Activated CD8-positive, alpha-beta memory T cell treated with anti-CD3 and anti-CD28 coated beads for 4 hours (primary cell): ENCODE measurements around the gene CALR3.
"Not testable (repeated sequence)": the region's sequence is repeated elsewhere in the genome, so short reads cannot be mapped to it uniquely, and the experiment has no call there.

Experiments used
- DNase-seq, 2 donors: peaks; one replicate each; pipeline ENCODE4 v3.0.0-alpha.2; 2020; ENCODE audit warnings: low read depth in 2 of 2

CALR3 gene

DNA sequence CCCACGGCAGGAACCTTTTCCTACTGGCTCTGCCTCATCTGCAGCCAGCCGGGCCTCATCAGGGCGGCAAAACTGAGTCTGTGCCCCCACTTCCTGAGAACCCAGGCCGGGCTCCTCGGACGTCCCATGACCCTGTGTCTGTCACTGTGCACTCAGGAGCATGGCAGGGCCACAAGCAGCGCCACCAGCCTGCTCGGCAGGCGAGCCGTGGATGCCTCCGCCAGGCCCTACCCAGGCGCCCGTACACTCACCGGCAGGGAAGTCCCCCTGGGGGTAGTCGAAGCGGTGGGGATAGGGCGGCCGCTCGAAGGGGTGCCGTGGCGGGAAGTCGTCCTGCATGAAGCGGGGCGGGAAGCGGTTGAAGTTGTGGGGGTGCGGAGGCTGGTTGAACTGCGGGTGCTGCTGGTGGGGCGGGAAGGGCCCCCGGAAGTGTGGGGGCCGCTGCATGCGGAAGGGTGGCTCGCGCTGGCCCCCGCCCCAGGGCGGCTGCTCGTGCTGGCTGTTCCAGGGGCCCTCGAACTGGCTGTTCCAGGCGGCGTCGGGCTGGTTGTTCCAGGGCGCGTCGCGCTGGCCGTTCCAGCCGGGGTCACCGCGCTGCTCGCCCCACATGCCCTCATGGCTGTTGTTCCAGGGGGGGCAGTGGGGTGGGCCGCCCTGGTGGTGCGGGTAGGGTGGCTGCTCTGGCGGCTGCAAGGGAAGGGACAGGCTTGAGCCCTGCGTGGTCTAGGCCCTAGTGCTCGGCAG lies 29.2 kb upstream of the CALR3 start:
- DNase-seq, result no peak

DNA sequence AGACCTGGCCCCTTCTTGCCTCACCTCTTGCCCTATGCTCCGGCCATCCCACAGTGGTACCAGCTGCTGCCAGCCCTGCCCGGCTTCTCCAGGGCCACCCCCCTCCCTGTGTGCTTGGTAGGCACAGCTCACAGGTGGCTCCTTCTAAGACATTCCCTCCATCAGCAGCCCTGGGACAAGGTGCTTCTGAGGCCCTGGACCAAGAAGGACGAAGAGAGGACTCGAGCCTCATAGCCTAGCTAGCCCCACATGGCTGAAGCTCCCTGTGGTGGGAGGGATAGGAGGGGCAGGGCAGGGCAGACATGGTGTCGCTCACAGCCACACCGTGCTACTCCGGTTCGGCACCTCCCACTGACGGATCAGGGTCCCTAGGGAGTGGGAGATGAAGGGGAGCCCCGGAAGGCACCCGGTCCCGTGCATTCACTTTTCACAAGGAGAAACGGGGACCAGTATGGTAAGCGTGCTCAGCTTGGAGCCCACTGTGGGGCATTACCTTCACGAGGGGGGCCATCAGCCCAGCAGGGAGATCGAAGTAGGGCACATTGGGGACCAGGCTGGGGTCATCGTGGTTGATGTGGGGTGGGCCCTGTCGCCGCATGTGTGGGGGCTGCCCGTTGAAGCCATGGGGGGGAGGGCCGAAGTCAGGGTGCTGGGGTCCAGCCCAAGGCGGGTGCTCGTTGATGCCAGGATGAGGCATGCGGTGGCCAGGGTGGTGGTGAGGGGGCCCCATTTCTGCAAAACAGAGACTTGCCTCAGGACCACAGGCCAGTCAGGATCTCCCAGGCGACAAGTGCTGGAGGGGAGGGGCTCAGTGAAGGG lies 26.8 kb upstream of the CALR3 start:
- DNase-seq, result no peak

DNA sequence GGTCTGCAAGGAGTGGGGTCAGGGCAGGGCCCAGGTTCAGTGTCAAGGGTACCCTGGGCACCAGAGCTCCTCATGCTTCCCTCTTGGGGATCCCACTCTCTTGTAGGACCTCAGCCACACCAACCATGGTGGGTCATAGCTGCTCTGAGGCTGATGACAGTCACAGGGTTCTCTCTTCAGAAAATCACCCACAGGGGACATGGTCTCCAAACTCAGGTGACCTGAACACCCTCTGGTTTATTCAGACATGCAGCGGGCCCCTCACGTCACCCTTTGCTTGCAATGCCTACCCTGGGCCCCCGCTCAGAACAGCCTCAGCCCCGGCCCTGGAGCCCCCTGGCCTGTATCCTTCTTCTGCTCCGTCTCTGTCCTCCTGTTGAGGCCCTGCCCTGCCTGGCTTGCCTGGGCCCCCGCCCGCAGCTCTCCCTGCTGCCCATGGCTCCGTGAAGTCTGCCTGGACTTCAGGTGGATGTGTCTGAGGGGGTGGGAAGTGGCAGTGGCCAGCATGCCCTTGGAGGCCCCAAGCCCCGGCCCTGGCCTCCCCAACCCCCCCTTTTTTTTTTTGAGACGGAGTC lies 25.8 kb upstream of the CALR3 start:
- DNase-seq, result no peak

DNA sequence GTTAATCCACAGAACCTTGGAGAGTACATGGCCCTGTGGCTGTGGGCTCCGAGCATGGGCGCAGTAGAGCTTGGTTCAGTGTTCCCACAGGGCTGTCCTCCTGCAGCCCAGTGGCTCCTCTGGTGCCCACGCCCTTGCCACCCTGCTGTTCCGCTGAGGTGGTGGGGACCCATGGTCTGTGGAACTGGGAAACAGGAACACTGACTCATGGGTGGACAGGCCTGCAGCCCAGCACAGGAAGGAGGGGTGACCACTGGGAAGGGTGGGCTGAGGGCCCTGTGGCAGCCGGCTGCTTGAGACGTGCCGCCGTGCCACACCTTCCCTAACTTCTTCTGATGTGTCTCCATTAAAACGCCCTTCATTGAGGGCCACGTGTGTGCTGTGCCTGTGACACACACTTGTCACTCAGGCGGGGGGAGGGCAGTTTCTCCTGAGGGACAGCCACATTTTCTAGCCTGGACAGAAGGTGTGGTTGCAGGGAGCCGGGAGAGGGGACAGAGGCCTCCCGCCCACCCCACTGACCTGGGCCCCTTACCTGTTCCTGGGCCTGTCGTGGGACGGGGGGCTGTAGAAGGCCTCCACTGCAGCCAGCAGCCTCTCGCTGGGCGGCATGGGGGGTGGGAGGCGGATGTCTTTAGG lies 25.1 kb upstream of the CALR3 start:
- DNase-seq, result no peak

DNA sequence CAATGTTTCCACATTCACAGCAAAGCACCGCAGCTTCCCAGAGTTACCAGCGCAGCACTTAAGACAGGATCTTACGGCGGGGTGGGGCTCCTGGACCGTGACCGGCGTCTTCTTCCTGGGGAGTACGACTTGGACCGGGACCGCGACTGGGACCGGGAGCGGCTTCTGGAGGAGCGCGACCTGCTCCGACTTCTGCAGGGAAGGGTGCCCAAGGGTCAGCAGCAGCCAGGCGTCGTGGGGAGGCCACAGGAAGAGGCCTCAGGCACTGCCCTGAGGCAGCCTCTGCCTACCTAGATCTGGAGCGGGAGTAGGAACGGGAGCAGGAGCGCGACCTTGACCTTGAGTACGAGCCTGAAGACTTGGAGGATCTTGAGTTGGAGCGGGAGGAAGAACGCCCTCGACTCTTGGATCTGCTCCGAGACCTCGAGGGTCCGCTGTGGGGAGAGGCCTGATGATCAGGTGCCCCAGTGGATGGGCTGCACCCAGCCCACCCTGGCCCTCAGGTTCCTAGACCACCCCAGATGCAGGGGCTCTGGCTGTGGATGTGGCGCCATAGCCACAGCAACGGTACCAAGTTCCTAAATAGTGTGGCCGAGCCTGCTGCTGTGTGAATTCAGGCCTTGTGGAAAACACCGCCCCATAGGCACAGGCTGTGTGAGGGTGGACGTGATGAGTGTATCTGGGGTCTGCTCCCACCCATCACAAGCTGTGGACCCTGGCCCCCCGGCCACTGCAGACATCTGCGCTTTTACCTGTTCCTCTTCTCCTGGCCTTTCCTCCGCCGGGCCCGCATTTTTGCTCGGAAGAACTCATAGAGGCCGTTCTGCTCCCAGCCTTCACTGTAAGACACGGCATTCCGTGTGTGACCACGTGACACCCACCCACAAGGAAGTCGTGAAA lies 24.4 kb upstream of the CALR3 start:
- no peak for DNase-seq

DNA sequence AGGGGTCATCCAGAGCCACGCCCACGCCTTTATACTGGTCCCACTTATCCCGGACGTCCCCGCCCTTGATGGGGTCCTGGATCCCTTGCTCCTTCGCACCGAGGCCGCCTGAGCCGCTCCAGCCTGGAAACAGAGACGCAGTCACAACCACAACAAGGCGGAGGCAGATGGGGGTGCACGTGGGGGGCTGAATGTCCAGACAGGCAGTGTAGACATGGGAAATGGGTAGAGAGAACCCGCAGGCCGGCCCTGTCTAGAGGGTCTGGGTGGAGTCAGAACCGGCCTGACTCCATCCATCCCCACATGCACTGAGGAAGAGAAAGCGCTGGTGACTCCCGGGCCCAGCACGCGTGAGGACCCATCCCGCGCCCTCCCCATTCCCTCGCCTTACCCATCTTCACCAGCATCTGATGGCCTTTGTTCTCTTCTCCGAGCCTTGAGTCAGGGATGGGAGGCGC lies 23.3 kb upstream of the CALR3 start:
- DNase-seq, result no peak

DNA sequence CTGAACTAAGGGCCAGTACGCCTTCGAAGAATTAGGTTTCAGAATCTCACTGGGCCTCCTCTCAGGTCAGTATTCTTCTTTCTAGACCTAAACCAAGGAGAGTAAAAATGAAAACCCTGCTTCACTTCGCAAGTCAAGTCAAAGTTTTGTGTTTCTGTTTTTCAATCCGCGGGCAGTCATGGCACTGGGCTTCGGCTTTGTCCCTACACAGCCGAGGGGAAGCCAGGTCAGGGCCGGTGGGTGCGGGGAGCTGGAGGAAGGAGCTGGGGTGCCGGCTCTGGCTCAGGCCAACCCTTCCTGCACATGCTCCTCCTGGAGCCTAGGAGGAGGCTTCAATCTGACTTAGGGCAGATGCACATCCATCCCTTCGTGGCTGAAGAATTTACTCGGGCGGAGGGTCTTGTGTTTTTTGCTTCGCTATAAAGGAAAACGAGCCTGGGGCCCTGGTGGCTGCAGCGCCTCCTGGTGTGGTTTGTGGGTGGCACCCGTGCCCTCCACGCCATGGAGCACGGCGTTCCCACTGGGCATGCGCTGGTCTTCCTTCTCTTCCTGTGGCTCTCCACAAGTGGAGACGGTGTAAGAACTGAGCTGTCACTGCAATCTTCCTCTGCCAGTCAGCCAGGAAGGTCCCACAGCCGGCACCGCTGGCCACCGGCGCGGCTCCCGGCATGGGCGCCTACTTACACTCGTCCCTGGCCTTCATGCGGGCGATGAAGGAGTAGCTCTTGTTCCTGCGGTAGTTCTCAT lies 22.7 kb upstream of the CALR3 start:
- DNase-seq, result no peak

DNA sequence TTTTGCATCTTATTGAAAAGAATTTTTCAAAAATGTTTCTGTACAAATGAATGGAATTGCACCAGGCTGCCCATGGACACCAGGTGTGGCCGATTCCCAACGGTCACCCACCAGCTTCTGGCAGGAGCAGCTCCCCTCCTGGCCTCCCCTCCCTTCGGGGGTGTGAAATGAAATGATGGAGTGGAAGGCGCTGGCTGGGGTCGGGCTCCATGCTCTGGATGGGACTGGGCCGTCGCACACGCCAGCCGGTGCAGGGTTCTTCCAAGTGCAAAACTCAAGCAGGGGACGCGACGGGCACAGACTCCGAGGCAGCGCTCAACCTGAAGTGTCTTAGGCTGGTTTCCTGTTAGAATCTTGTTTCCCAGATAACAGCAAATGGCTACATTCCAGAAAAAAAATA lies 22.1 kb upstream of the CALR3 start:
- DNase-seq, result no peak

DNA sequence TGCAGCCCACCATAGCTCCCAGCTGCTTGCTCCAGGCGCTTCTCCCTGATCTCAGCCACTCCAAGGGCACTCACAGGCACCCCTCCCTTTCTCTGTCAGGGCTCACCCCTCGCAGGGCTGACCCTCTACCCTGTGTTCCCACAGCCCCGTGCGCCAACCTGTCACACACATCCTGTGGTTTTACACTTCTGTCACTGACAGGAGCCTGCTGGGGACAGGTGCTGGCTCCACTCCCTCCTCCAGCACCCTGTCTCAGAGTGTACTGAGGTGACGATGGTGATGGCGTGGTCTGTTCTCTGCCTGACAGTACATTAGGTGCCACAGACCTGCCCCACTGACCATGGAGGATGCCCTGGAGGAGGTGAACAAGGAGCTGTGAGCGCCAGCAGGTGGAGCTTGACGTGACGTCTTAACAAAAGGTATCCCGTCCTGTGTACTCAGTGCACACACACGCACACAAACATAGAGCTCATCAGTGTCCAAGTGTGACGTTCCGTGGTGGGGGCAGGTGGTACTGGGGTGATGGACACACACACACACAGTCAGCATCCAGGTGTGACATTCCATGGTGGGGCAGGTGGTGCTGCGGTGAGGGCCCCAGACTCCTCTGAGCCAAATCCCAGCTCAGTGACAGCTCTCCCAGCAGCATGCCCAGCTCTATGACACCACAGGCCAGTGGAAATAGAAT lies 21.1 kb upstream of the CALR3 start:
- DNase-seq, result no peak

DNA sequence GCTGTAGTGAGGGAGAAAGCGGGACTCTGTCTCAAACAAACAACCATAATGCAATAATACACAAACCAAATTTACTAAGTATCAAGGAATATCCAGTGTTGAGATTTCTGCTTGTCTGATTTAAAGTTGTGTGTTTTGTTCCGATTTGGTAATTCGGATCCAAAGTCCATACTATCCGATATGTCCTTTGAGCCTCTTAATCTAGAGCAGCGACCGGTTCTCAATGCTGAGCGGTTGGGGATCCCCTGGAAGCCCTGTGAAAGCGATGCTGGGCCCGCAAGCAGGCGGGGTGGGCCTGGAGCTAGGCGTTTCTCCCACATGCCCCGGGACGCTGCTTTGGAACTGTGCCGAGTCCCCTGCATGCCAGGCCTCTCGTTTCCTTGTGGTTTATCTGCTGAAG lies 20.4 kb upstream of the CALR3 start:
- no peak for DNase-seq

DNA sequence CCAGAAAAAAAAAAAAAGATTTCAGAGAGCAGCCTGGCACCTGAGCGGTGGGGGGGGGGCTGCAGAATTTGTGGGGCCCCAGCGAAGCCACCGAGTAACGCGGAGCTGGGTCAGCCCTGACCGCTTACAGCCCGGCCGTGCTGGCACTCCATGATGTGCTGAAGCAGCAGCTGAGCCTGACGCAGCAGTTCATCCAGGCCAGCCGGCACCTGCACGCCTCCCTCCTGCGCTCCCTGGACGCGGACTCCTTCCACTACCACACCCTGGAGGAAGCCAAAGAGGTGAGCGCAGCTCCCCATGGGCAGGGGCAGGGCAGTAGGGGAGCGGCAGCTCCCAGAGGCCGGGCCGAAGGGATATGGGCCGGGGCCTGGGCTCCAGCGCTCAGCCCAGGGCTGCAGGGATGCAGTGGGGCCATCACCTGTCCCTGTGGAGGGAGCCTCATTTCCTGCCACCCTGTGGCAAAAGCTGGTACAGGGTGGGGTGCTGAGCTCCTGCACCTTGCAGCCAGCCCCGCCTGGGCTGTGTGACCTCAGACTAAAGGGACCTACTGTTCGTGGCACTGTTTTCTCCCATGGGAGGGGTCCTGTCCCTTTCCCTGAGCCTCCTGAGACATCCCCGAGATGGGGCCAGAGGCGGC lies 18.5 kb upstream of the CALR3 start:
- DNase-seq, result no peak

DNA sequence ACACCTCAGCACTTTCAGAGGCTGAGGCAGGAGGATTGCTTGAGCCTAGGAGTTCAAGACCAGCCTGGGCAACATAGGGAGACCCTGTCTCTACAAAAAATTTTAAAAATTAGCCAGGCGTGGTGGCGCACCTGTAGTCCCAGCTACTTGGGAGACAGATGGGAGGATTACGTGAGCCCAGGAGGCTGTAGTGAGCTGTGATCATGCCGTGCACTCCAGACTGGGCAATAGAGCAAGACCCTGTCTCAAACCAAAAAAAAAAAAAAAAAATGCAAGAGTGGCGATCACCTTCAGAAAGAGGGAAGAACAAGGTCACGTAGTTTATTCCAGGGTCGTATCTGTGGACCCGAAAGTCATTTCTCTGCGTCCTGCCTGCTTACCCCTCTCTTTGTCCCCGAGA lies 16.6 kb upstream of the CALR3 start:
- DNase-seq, result not testable (repeated sequence)

DNA sequence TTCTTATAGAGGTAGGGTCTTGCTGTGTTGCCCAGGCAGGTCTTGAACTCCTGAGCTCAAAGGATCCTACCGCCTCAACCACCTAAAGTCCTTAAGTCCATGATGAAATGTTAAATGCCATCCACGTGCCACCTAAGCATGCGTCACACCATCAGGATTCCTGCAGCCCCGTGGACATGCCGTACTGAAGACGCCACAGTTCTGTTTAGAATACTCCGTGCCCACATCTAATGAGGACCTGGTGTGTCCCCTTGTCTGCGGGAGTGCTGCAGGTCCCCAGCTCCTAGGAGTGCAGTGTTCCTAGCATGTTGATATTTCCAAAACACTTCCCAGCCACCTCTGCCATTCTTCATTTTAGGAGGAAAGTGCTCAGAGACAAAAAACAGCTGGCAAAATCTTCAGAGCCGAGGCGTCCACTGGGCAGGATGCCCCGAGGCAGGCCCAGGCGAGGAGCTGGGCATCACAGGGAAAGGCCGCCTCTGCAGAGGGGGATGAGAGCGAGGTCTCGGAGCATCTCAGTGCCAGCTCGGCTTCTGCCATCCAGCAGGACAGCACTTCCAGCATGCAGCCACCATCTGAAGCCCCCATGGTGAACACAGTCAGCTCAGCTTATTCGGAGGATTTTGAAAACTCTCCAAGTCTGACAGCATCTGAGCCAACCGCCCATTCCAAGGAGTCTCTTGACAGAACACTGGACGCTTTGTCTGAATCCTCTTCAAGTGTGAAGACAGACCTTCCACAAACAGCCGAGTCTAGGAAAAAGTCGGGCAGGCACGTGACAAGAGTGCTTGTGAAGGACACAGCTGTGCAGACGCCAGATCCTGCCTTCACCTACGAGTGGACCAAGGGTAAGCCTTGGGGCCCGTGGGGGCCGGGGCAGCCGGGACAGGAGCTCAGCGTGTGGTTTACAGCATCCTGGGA lies 13.4 kb upstream of the CALR3 start:
- no peak for DNase-seq

DNA sequence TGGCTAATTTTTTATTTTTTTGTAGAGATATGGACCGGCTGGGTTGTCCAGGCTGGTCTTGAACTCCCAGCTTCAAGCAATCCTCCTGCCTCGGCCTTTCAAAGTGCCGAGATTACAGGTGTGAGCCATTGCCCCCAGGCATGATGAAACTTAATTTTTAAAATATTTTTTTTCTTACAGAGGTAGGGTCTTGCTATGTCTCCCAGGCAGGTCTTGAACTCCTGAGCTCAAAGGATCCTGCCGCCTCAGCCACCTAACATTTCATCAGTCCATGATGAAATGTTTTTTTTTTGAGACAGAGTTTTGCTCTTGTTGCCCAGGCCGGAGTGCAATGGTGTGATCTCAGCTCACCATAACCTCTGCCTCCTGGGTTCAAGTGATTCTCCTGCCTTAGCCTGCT lies 12.6 kb upstream of the CALR3 start:
- no peak for DNase-seq

DNA sequence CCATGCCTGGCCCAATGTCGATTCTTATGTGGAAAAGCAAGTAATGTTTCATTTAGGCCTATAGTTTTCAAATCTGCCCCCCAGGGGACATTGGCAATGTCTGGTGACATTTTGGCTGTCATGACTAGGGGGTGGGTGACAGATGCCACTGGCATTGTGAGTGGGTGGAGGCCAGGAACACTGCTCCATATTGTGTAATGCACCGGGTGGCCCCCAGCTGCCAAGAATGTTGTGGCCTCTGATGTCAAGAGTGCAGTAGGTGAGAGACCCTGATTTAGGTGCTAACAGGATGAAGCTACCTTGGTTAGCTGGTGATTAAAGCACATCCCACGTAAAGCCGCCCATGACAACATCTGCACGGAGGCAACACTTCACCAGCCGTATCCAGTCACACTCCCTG lies 11.0 kb upstream of the CALR3 start:
- no peak for DNase-seq

DNA sequence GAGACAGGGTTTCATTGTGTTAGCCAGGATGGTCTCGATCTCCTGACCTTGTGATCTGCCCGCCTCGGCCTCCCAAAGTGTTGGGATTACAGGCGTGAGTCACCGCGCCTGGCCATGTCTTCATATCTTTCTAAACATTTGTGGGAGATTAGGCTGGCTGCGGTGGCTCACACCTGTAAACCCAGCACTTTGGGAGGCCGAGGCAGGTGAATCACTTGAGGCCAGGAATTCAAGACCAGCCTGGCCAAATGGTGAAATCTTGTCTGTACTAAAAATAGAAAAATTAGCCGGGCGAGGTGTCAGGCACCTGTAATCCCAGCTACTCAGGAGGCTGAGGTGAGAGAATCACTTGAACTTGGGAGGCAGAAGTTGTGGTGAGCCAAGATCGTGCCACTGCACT lies 10.2 kb upstream of the CALR3 start:
- not testable (repeated sequence) for DNase-seq

DNA sequence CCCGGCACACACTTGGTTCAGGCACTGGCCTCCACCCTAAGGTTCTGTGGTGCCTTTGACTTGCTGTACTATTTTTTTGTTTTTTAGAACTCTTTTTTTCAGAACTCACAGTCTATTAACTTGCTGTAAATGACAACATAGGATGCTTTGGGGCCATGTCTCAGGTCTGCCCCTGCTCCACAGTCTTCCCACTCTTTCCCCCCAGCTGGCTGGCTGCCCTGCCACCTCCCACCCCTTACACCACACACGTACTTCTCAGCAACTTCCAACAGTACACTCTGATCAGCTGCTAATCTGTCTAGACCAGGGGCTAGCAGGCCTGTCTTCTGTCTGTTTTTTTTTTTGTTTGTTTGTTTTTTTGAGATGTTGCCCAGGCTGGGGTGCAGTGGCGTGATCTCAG lies 8.3 kb upstream of the CALR3 start:
- no peak for DNase-seq

DNA sequence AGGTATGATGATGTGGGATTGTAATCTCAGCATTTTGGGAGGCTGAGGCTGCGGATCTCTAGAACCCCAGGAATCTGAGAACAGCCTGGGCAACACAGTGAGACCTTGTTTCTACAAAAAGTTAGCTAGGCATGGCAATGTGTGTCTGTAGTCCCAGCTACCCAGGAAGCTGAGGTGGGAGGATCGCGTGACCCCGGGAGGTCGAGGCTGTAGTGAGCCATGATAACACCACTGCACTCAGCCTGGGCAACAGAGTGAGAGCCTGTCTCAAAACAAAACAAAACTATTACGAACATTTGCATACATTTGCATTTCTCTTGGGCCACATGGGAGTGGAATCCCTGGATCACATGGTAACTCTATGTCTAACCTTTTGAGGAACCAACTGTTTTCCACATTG lies 1.9 kb upstream of the CALR3 start:
- DNase-seq, result no peak

DNA sequence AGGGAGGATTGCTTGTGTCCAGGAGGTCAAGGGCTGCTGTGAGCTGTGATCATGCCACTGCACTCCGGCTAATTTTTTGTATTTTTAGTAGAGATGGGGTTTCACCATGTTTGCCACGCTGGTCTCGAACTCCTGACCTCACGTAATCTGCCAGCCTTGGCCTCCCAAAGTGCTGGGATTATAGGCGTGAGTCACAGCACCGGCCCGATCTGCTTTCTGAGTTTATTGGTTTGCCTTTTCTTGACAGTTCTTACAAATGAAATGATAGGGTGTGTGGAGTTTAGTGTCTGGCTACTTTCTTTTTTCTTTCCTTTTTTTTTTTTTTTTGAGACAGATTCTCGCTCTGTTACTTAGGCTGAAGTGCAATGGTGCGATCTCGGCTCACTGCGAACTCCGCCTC lies 1.1 kb upstream of the CALR3 start:
- no peak for DNase-seq
